ENCODE results near the gene EFHD2. TPM values are rescaled to one million over a fixed set of nuclear protein-coding genes. Genes with fewer than 3 reads are reported as not detected.
"Not testable (repeated sequence)": the region's sequence is repeated elsewhere in the genome, so short reads cannot be mapped to it uniquely, and the experiment has no call there.

The EFHD2 gene, protein sequence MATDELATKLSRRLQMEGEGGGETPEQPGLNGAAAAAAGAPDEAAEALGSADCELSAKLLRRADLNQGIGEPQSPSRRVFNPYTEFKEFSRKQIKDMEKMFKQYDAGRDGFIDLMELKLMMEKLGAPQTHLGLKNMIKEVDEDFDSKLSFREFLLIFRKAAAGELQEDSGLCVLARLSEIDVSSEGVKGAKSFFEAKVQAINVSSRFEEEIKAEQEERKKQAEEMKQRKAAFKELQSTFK
- polyA plus RNA-seq (ENCODE audit: insufficient read length in 10 of 10), result 10 to 100 TPM; 19.6 to 30.9 (median 26.7) TPM
- long read RNA-seq, donor 1, transcript EFHD2-201 (4 exons, 2,419 nt), result major isoform, 14 of 21 reads
- long read RNA-seq, donor 1, partial matches to known transcripts, result 7 of 21 reads
- long read RNA-seq, donor 1, other reads (novel, unspliced or antisense), result 0 of 21 reads
- long read RNA-seq, donor 2, transcript EFHD2-201 (4 exons, 2,419 nt), result major isoform, 7 of 7 reads
- long read RNA-seq, donor 2, partial matches to known transcripts, result 0 of 7 reads
- long read RNA-seq, donor 2, other reads (novel, unspliced or antisense), result 0 of 7 reads
- long read RNA-seq, donor 3, result 0 reads
- long read RNA-seq, donor 4, transcript EFHD2-201 (4 exons, 2,419 nt), result major isoform, 8 of 15 reads
- long read RNA-seq, donor 4, partial matches to known transcripts, result 7 of 15 reads
- long read RNA-seq, donor 4, other reads (novel, unspliced or antisense), result 0 of 15 reads
- long read RNA-seq, donor 5, transcript EFHD2-201 (4 exons, 2,419 nt), result major isoform, 19 of 19 reads
- long read RNA-seq, donor 5, partial matches to known transcripts, result 0 of 19 reads
- long read RNA-seq, donor 5, other reads (novel, unspliced or antisense), result 0 of 19 reads
- long read RNA-seq, donor 6, transcript EFHD2-201 (4 exons, 2,419 nt), result major isoform, 18 of 18 reads
- long read RNA-seq, donor 6, partial matches to known transcripts, result 0 of 18 reads
- long read RNA-seq, donor 6, other reads (novel, unspliced or antisense), result 0 of 18 reads
- long read RNA-seq, donor 7, transcript EFHD2-201 (4 exons, 2,419 nt), result major isoform, 10 of 10 reads
- long read RNA-seq, donor 7, partial matches to known transcripts, result 0 of 10 reads
- long read RNA-seq, donor 7, other reads (novel, unspliced or antisense), result 0 of 10 reads
- long read RNA-seq, donor 8, transcript EFHD2-201 (4 exons, 2,419 nt), result major isoform, 10 of 10 reads
- long read RNA-seq, donor 8, partial matches to known transcripts, result 0 of 10 reads
- long read RNA-seq, donor 8, other reads (novel, unspliced or antisense), result 0 of 10 reads
- long read RNA-seq, donor 9, result 0 reads

DNA sequence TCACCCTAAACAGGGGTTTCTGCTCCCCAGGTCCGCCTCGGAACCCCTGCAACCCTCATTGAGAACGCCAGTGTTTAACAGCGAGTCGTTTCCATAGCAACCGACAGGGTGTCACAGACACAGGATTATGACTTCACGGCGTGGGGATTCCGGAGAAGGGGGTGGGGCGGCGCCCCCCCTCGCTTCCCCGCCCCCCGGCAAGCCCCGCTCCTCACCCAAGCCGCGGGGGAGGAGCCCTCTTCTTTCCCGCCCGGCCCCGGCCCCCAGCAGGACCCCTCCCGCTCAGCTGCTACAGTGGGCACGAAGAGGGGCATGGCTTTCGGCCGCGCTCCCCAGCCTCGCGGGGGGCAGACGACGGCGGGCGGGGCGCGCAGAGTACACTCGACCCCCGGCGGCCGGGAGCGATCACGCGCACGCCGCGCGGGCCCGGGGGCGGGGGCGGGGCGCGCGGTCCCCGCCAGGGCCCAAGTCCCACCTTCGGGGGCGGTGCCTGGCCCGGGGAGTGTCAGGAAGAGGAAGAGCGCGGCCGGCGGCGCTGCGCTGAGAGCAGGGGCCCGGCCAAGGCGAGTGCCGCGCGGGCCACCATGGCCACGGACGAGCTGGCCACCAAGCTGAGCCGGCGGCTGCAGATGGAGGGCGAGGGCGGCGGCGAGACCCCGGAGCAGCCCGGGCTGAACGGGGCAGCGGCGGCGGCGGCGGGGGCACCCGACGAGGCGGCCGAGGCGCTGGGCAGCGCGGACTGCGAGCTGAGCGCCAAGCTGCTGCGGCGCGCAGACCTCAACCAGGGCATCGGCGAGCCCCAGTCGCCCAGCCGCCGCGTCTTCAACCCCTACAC, at the start of gene EFHD2:
Gene EFHD2 (plus strand): TSS at position 501 of the 835 bp plus-strand sequence. CDS start 84 bp downstream, at position 585.
- peak; percentile 76 to 93 (median 86) for DNase-seq

DNA sequence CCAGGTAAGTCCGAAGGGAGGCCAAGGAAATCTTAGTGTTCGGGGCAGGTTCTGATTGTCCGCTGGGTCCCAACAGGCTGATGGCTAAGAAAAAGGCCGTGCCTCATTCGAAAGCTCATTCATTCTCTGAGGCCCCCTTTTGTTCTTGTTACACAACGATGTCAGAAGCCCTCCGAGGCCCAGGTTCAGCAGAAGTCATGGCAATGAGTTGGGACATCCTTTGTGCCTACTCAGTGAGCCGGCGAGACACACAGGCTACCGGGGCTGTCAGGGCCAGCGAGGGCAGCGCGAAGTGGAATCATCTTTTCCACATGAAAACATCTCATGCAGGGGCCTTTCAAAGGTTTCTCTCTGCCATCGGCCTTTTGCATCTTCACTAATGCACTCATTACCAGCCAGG, 49.0 kb upstream of the EFHD2 start:
- DNase-seq, result no peak

DNA sequence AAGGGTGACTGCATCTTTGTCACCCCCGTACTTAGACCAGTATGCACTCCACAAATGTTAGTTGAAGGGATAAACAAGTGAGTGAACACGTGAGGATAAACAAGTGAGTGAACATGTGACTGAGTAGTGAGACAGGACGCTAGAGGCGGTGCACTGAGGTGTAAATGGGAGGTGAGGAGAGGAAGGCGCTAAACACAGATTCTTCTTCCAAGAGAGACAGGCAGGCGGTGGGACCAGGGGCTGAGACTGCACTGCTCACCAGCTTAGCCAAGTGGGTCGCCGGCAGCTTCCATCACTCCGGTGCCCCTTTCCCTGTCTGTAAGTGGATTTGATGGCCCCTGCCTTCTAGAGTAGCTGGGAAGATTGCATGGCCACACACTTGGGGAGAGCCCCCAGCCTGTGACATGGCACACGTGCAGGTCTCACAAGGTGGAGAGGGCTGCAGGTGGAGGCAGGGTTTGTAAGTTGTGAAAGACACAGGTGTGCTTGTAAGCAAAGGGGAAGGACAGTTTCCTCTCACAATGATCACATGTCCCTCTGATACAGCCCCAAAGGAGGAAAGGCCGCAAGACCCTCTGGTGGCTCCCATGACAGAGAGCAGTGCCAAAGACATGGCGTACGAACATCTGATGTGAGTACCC, 47.5 kb upstream of the EFHD2 start:
- DNase-seq, result no peak

DNA sequence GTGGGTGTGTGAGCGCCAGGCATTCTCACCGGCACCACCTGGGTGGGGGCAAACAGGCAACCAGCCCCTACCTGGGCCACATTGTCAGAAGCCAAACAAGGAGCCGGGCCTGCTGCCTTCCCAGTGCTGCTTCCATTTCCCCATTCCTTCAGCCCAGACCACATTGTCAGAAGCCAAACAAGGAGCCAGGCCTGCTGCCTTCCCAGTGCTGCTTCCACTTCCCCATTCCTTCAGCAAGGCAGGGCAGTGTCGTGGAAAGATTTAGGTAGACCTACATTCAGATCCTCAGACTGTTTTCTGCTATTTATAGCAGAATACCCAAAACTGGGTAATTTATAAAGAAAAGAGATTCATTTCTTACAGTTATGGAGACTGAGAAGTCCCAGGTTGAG, 47.0 kb upstream of the EFHD2 start:
- DNase-seq, result no peak

DNA sequence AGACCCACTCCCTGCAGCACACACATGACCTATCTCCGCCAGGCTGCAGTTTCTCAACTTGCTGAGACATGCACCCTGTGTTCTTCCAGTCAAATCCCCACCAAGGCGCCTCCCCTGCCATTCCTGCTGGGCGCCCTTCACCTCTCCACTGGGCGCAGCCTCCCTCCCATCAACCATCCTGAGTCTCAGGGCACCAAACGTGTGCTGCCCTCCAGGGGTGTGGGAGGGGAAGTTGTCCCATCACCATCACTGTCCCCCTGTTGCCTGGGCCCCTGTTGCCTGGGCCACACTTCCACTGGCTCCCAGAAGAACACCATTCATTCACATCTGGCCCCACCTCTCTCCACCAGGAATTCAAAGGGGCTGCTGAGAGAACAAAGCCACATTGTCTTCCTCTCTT, 44.9 kb upstream of the EFHD2 start:
- no peak for DNase-seq

DNA sequence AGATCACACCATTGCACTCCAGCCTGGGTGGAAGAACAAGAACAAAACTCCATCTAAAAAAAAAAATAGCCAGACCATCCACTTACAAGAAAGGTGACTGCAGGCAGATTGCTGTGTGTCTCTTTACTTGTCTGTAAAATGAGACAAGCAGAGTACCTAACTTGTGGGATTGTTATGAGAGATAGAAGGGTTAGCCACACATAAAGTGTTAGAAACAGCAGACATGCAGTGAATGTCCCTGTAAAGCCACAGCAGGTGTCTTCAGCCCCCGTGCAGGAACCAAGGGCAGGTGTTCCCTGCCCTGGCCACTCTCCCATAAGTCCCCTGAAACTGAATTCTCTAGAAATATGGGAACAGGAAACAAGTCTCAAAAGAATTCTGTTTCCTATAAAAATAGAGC, 40.8 kb upstream of the EFHD2 start:
- DNase-seq, result no peak

DNA sequence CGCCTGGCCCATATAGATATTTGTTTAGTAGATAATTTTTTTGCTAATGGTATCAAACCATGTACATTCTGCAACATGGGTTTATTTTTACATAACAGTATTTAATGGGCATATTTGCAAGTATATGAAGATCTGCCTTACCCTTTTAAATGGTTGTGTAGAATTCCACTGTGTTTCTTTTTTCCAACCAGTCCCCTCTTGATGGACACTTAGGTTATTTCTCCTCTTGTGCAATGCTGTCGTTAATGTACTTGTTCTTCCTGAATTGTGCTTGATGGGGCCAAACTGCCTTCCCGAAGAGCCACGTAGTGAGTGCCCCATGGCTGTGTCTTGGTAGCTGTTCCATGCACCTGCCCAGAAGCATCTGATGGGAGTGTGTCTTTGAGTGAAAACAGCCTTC, 39.4 kb upstream of the EFHD2 start:
- no peak for DNase-seq

DNA sequence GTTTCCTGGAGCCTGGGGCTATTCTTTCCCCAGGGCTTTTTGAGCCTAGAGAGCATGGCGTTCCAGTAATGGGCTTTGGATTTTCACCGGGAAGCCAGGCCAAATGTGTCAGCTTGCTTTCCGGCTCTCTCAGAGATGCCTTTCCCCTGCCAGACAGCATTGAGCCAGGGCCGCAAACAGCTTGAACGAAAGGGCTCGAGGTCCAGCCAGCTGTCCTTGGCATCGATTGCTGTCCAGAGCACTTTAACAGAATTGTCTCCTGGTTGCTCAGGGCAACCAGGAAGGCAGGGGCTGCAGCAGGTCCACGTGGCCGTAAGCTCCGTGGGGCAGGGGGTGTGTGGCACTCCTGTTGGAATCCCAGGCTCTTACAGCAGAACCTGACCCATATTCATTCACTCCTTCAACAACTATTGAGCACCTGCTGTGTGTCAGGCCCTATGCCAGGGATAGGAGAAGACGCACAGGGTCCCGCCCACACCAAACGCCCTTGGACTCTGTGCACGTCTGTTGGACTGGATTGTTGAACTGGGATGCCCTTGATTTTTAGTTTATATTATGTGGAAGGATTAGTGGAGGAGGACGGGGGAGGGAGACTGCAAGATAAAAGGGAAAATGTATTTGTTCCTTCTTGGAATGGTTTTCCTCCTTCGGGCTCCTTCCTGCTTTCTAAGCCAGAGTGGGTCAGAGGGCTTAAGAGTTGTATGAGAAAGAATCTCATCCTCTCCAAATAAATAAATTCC, 38.7 kb upstream of the EFHD2 start:
- DNase-seq, result peak; percentile 34 to 87 (median 80)

DNA sequence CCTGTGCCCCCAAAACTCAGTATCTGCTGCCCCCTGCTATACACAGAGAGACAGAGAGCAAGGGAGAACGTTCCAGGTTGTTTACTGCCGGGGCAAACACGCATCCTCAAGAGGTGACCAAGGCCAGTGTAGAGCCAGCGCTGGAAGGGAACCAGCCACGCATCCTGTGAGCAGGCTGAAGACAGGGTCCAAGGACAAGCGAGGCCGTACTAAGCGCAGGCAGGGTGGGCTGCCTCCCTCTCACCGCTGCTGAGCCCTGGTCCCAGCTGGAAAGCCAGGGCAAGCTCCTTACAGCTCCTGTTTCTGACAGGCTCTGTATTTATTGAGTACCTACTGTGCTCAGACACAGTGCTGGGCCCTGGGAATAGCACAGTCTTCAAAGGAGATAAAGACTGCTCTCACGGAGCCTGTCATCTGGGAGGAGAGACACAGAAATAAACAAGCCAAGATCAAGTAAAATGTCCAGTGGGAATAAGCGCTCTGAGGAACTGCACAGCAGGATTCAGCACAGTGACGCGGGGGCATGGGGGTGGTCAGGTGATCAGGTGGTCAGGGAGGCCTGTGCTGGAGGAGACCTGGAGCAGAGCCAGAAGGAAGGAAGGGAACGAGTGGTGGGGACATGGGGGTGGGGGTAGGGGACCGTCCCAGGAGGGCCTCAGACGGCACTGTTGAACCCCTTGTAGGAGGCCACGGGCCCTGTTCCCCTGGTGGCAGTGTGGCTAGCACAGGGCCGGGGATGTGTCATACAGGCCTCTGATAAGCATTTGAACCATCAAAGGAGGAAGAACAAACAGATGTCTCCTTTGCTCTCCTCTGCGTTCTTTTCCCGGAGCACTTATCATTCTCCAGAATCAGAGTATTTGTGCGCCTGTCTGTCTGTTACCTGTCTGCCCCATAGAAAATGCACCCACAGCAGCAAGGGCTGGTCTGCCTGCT, 37.8 kb upstream of the EFHD2 start:
- peak in 1 of 3 donors; percentile 26 for DNase-seq

DNA sequence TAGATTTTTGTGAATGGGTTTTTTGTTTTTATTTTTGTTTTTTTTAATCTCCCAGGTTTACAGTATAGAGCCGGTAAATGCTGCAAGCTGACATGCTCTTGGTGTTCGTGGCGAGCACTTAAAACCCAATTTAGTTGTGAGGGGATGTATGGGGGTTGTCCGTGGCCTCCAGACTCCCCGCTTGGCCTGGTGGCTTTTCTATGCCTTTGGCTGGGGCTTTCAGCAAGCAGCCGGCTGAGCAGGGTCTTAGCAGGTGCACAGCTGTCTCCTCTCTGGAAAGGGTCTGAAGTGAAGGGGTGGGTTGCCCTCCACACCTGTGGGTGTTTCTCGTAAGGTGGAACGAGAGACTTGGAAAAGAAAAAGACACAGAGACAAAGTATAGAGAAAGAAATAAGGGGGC, 31.0 kb upstream of the EFHD2 start:
- no peak for DNase-seq

DNA sequence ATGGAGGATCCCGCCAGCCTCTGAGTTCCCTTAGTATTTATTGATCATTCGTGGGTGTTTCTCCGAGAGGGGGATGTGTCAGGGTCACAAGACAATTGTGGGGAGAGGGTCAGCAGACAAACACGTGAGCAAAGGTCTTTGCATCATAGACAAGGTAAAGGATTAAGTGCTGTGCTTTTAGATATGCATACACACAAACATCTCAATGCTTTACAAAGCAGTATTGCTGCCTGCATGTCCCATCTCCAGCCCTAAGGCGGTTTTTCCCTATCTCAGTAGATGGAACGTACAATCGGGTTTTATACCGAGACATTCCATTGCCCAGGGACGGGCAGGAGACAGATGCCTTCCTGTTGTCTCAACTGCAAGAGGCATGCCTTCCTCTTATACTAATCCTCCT, 30.5 kb upstream of the EFHD2 start:
- not testable (repeated sequence) for DNase-seq

DNA sequence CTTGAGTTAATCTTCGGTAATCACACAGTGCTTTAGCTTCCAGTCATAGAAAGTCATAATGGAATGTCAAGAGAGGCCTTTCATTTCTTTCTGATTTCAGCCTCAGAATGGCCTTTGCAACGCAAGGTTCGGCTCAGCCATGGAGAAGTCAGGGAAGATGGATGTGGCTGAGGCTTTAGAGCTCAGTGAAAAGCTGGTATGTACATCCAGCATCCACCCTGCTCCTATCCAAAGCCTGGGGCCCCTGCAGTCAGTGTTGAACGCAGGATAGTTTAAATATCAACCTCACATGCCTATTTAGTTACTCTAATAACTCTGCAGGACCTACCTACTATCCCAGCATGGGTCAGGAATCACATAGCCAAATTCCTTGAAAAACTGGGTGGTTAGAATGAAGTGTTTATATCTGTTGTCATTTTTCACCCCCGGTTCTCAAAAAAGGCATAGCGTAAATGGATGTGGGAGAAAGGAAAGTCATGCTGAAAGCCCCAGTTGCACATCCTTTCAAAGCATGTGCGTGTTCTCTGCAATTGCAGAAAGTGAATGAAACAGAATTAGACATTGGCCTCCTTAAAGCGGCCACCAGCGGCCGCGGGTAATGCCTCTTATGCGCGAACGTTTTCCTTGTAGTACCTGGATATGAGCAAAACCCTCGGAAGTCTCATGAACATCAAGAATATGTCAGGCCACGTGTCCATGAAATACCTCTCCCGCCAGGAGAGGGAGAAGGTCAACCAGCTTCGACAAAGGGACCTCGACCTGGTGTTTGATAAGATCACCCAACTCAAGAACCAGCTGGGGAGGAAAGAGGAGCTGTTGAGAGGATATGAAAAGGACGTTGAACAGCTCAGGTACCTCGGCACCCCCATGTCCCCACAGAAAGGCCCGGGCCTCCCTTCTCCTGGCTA, 28.8 kb upstream of the EFHD2 start:
- no peak for DNase-seq

DNA sequence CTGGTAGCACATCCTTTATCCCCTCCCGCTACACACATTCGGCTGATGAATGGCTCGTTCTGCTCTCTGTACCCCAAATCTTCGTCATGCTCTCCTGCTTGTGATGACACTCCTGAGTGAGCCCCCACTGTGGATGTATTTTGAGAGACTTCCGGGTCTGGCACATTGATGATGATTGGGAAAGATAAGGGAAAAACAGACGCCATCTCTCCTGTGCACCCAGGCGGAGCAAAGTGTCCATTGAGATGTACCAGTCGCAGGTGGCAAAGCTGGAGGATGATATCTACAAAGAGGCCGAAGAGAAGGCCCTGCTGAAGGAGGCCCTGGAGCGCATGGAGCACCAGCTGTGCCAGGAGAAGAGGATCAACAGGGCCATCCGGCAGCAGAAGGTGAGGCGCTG, 27.9 kb upstream of the EFHD2 start:
- DNase-seq, result no peak

DNA sequence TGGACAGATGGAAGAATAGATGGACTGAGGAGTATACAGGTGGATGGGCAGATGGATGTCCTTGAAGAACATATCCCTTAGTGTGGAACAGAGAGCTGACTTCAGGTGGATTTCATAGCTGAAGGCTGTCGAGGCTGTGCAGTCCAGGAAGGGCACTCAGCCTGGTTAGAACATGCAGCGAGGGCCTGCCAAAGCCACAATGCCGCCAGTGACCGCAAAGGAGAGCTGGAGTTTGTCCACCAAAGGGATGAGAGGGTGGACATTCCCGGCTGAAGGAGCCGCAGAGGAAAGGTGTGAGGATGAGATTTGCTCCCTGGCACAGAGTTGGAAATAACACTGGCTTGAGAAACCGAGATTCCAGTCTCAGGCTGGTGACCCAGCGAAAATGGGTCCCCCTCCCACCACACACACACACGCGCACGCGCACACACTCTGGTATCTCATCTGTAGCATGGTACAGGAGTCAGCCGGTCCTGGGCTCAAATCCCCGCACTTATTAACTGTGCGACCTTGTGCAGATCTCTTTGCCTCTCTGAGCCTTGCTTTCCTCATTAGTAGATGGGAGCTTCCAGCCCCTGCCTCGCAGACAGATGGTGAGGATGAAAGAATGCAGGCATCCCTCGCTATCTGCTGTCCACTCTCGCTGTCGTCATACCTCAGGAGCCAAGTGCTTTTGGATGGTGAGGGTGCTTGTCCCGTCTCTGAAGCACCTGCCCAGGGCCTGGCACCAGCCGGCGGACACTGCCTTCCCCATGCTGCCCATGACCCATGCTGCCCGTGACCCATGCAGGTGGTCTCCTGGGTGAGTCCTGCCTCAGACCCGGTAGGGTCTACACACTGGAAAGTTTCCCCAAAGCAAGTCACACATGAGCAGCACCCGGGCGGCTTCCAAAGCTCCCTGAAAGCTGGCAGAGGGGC, 26.8 kb upstream of the EFHD2 start:
- DNase-seq, result no peak

DNA sequence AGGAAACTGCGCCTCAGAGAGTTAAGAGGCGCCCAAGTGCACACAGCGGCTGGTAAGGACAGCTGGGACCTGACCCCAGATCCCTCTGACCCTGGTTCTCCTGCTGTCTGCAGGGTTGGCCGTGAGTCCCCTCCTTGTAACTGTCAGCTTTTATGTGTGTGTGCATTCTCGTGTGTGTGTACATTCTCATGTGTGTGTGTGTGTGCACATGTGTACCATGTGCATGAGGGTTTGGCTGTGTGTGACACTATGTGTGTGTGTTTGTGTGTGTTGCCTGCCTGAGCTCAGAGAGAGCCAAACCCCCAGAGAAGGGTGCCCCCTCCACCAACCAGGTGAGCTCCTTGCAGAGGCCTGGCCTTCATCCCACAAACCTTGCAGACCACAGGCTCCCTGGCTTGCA, 25.9 kb upstream of the EFHD2 start:
- DNase-seq, result no peak

DNA sequence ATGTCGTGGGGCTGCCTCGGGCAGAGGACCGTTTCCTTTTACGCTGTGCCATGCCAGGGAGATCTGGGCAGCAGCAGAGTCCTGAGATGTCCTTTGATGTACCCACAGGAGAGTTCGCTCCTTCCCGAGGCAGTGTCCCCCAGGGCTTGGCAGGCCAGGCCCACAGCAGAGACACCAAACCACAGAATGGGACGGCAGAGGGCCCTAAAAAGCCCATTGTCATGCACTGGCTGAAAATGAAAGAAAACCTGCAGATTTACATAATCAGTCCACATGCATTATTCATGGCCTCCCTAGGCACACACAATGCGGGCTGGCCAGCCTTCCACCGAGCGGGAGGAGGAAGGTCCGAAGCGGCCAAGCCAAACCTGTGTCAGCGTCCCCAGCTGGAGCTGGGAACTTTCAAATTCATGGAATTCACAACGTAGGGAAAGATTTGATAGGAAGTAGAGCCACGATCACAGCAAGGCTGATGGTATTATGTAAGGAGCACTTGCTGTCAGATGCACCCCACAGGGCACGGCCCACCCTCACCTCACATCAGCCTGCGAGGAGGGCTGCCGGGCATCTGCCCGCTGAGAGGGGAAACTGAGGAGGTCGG, 25.3 kb upstream of the EFHD2 start:
- peak in 1 of 3 donors; percentile 17 for DNase-seq
